ENCODE measurements around the gene SDC1.

SDC1 gene

DNA sequence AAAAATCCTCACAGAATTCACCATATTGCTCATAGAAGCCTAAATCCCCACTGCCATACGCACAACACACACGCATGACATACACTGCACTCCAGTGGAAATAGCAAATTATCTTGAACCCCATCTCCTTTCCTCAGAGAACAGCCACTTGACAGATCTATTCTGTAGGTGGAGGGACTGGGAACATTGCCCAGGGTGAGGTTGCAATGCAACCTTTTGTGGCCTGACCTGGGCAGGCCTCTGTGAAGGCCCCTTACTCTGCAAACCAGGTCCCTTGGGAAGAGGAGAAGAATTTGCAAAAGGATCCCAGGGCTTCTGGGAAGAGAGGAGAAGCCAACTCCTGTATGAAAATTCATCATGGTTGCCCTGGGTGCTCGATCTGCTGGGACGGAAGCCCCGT, 51.9 kb downstream of the SDC1 start:
- TF ChIP-seq, protein P1, sequence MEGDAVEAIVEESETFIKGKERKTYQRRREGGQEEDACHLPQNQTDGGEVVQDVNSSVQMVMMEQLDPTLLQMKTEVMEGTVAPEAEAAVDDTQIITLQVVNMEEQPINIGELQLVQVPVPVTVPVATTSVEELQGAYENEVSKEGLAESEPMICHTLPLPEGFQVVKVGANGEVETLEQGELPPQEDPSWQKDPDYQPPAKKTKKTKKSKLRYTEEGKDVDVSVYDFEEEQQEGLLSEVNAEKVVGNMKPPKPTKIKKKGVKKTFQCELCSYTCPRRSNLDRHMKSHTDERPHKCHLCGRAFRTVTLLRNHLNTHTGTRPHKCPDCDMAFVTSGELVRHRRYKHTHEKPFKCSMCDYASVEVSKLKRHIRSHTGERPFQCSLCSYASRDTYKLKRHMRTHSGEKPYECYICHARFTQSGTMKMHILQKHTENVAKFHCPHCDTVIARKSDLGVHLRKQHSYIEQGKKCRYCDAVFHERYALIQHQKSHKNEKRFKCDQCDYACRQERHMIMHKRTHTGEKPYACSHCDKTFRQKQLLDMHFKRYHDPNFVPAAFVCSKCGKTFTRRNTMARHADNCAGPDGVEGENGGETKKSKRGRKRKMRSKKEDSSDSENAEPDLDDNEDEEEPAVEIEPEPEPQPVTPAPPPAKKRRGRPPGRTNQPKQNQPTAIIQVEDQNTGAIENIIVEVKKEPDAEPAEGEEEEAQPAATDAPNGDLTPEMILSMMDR (IDR thresholded peaks at IDR 0.05; ENCODE audit: low read depth, low read length) = no peak
- Histone ChIP-seq H3K4me3 (ENCODE audit: low read depth, low read length) (no peak overlapping the region), H3K9me3 (no peaks in the 10 kb centered on the region), H3K36me3 (no peaks in the 10 kb centered on the region), H3K4me1 (no peaks in the 10 kb centered on the region; the same call in 1 of the 2 replicates), H3K27me3 (no peaks in the 10 kb centered on the region)
- DNase-seq = no peak

DNA sequence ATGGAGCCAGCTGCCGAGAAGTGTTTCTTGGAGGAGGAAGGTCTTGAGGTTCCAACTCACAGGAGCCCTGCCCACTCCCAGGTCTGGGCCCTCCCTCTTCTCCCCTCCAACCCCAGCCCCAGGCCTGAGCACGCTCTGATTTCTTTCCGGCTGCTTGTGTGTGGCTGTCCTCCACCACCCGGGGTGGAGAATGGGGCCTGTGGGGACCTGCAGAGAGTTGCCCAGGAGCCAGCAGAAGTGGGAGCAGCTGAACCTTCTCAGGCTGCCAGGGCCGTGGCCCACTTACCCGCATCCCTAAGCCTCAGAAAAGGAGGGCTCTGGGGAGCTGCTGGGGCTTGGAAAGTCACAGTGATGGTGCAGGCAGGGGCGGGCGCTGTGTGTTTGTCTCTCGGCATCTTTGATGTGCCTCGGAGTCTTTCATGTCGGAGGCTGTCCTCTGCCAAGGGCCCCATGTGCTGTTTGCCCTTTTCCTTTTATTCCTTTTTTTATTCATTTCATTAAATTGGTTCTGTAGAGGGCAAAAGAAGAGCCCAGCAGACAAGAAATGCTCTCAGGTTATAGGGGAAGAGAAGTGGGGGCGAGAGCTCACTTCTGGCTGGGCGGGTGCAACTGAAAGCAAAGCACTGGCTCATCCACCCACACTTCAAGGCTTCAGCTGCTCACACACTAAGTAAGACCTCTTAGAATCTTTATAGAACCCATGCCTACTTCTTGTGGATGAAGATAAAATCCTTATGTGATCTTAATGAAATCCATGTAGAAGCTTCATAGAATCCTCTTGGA, 52.5 kb downstream of the SDC1 start:
- TF ChIP-seq, protein P1 (IDR thresholded peaks at IDR 0.05; ENCODE audit: low read depth, low read length) = no peak
- H3K4me3 ChIP-seq (ENCODE audit: low read depth, low read length) = no peak overlapping the region
- no peaks in the 10 kb centered on the region for H3K9me3 ChIP-seq
- H3K27me3 ChIP-seq = no peaks in the 10 kb centered on the region
- H3K4me1 ChIP-seq = no peaks in the 10 kb centered on the region; the same call in 1 of the 2 replicates
- no peak for DNase-seq
- no peaks in the 10 kb centered on the region for H3K36me3 ChIP-seq

DNA sequence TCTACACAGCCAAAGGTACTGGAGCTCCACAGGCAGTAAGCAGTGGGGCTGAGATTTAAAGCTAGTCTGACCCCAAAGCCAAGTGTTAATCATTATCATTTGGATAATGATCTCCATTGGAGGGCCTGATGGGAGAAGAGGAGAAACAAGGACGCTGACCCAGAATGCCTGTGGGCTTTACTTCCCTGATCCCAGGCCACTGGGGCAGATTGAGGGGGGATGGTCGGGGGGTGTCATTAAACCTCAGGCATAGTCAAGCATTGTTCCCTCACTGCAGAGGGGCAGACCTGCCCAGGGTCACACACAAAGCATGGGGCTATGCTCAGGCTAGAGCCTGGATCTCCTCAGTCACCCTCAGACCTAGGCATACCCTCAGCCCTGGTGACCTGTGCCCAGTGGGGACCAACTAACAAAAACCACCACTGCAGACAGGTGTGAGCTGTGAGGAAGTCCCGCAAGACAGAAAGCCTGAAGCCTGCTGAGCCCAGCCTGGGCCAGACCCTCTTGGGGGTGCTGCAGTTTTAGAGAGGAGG, 53.4 kb downstream of the SDC1 start:
- H3K9me3 ChIP-seq = no peaks in the 10 kb centered on the region
- no peak for DNase-seq
- no peaks in the 10 kb centered on the region for H3K27me3 ChIP-seq
- H3K4me3 ChIP-seq (ENCODE audit: low read depth, low read length) = no peak overlapping the region
- H3K36me3 ChIP-seq = no peaks in the 10 kb centered on the region
- TF ChIP-seq, protein P1 (IDR thresholded peaks at IDR 0.05; ENCODE audit: low read depth, low read length) = no peak
- H3K4me1 ChIP-seq = no peaks in the 10 kb centered on the region; the same call in 1 of the 2 replicates

DNA sequence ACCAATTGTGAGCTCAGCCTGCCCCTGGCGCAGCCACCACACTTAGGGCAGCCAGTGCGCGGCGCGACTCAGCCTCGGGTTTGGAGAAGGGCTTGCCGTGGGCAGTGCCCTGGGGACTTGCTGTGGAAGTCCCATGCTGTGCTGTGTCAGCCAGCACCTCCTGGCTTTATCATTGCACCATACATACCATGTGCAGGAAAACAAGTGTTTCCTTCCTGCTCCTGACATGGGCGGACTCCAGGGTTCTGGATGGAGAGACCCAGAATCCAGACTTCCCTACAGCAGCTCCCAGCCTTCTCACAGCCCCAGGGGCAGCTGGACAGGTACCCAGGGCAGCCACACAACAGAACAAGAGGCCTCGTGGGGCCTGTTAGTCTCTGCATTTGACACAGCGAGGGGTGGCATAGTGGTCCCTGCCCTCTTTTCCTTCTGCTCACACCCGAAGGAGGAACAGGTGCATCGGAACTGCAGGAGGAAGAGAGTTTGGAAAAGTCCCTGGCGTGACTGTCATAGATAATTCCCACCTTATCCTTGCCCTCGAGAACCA, 54.2 kb downstream of the SDC1 start:
- Histone ChIP-seq H3K27me3 (no peaks in the 10 kb centered on the region), H3K36me3 (no peaks in the 10 kb centered on the region), H3K4me1 (no peaks in the 10 kb centered on the region; the same call in 1 of the 2 replicates), H3K9me3 (no peaks in the 10 kb centered on the region), H3K4me3 (ENCODE audit: low read depth, low read length) (no peak overlapping the region)
- TF ChIP-seq, protein P1 (IDR thresholded peaks at IDR 0.05; ENCODE audit: low read depth, low read length) = no peak
- DNase-seq = no peak

DNA sequence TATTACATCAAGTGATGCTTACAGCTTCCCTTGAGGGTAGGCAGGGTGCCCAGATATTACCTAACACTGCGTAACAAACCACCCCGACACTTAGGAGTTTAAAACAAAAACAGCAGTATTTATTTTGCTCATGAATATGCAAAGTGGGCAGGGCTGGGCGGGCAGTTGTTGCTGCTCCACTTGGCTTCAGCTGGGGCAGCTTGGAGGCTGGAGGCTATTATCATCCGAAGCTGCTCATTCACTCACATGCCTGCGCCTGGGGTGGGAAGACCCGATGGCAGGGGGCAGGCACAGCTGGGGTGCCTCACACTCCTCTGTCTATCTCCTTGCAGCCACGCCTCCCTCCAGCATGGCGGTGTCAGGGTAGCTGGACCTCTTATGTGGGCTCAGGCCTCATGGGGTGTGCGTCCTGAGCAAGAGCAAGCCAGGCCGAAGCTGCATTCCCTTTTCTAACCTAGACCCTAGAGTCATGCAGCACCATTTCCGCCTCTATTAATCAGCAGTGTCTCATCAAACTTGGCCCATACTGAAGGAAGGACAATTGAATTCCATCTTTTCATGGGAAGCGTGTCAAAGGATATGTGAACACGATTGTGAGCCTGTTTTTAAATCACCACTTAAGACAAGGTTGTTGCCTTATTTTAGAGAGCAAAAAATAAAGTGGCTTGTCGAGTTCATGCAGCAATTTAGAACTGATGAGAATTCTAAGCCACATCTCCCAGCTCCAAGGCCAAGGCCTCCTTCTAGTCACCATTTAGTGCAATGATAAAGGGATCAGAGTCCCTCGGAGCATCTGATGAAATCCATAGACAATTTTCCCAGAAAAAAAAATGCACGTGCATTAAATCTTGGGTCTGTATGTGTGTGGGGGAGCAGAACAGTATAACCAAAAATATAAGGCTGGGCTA, 54.9 kb downstream of the SDC1 start:
- Histone ChIP-seq H3K36me3 (no peaks in the 10 kb centered on the region), H3K27me3 (no peaks in the 10 kb centered on the region), H3K9me3 (no peaks in the 10 kb centered on the region), H3K4me1 (no peaks in the 10 kb centered on the region; the same call in 1 of the 2 replicates), H3K4me3 (ENCODE audit: low read depth, low read length) (no peak overlapping the region)
- TF ChIP-seq, protein P1 (IDR thresholded peaks at IDR 0.05; ENCODE audit: low read depth, low read length) = no peak
- no peak for DNase-seq
